Fibroblast of upper back skin (primary cell): ENCODE results near the gene ME3.

Source experiments
- DNase-seq: peaks from one replicate; pipeline ENCODE4 v3.0.0-alpha.2; 2013

Gene ME3

GRCh38 chr11:86416494-86416893 is 255.9 kb downstream of the ME3 start:
- no peak for DNase-seq

GRCh38 chr11:86415026-86415425 is 257.4 kb downstream of the ME3 start:
- DNase-seq: no peak

- no peak for DNase-seq
Measured at GRCh38 chr11:86414032-86414431, 258.4 kb downstream of the ME3 start.

GRCh38 chr11:86408845-86409244 is 263.6 kb downstream of the ME3 start:
- DNase-seq: no peak

- no peak for DNase-seq
Measured at GRCh38 chr11:86403458-86403857, 269.0 kb downstream of the ME3 start.

GRCh38 chr11:86398106-86398505 is 274.3 kb downstream of the ME3 start:
- no peak for DNase-seq

- DNase-seq: no peak
Measured at GRCh38 chr11:86397351-86397750, 275.1 kb downstream of the ME3 start.

- peak; percentile 71 for DNase-seq
Measured at GRCh38 chr11:86396396-86396795, 276.0 kb downstream of the ME3 start.

- DNase-seq: peak; percentile 20
Measured at GRCh38 chr11:86395061-86395551, 277.3 kb downstream of the ME3 start.
